Measurements from ENCODE around the gene OOEP.

Gene OOEP

DNA sequence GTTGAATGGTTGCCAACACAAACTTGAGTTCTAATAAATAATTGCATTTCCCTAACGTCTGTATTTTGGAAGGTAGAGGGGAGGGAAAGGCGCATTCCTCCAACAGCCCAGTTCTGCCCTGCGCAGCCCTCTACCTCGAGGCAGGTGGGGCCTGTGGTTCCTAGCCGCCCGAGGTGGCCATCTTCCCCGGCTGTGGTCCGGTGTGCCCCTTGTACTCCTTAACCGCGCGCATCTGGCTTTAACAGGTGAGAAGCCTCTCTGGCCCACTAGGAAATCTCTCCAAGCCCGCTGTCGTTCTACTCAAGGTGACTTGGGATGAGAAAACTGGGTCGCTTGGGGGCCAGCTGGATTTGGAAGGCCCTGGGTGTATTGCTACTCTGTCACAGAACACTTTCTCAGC, 5.6 kb downstream of the OOEP start:
- DNase-seq = no peak

DNA sequence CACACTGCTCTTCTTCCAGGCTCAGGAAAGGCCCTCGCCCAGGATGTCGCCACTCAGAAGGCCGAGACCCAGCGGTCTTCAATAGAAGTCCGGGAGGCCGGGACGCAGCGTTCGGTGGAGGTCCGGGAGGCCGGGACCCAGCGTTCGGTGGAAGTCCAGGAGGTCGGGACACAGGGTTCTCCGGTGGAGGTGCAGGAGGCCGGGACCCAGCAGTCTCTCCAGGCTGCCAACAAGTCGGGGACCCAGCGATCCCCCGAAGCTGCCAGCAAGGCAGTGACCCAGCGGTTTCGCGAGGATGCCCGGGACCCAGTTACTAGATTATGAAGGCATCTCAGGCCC, 6.2 kb downstream of the OOEP start:
- DNase-seq = no peak

DNA sequence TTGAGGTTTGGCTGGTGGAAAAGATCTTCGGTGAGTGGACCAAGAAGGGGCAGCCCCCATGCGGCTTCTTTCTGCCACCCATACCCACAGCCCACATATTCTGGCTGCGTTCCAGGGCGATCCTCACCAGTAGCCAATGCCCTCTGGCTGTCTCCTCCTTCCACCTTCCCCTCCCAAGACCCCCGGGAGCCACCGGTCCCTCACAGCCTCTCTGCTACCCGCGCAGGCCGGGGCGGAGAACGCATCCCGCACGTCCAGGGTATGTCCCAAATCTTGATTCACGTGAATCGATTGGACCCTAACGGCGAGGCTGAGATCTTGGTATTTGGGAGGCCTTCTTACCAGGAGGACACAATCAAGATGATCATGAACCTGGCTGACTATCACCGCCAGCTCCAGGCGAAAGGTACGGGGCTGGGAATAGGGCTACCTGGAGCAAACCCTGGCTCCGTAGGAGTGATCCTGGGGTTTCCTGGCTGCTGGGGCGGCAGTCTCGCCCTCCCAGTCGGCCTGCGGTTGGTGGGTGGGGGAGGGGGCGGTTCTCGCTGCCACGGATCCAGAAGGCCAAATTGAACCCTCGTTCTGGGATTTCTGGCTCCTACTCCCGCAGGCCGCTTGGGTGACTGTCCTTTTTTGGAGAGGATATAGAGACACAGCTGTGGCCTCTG, 6.7 kb downstream of the OOEP start:
- no peak for DNase-seq

DNA sequence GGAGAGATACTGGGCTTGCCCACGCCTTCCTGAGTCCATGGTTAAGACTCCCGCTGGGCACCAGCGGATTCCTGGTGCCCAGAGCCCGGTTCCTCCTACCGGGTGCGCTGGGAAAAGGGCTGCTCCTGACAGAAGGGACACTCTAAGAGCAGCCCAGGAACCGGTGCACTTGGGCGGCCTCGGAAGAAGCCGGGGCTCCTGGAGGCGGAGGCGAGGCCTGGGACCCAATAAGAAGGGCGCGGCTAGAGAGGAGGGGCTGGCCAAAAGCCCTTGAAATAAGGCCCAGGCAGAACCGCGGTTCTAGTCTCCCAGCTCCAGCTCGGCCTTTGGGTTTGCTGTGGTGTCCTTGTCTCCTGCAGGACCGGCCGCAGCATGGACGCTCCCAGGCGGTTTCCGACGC, 7.3 kb downstream of the OOEP start, which contains the start of gene KHDC3L:
TSS of gene KHDC3L (plus strand) at position 301 of the 400 bp plus-strand sequence. CDS start at position 373, 72 bp downstream.
- DNase-seq = no peak

DNA sequence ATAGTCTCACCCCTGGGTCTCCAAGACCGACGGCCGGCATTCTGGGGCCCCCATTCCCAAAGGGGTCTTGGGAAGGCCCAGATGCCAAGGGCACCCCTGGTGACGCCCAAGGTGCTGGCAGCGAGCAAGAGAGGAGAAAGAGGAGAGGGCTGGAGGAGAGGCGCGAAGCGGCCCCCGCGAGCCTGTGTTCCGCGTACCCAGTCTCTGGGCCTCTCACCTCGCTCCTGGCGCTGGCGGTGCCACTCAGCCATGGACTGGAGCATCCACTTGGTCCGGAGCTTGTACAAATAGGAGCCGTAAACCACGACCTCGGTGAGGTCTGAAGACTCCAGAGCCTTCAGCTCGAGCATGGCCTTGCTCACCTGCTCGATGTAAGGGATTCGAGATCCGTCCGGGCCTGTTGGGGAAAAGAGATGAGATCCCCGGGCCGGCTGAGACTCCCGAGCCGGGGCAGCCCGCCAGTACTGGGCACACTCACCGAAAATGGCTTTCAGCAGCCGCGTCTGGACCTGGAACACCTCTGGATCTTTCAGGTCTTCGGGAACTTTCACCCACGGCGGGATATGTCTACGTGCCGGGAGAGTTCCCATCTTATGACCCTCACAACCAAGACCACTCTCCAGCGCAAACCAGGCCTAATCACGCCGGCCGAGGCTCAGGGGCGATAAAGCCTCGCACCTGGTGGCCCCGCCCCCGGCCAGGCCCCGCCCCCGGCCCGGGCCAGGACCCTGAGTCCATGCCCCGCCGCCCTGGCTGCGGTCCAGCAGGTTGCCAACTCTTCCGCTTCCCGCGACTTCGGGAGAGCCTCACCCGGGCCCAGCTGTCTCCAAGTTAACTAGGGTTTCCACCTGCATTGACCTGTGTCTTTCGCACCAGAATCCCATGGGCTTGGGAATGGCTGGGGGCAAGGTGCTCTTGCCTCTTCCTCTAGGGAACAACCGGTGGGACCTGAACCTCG, 15.8 kb downstream of the OOEP start, which contains the start of gene DPPA5:
TSS of gene DPPA5 (minus strand) at position 641 of the 958 bp plus-strand sequence. CDS start at position 590, 51 bp downstream.
- DNase-seq = no peak

- DNase-seq = no peak
Measured at GRCh38 chr6:73349311-73349710, 20.4 kb downstream of the OOEP start.

DNA sequence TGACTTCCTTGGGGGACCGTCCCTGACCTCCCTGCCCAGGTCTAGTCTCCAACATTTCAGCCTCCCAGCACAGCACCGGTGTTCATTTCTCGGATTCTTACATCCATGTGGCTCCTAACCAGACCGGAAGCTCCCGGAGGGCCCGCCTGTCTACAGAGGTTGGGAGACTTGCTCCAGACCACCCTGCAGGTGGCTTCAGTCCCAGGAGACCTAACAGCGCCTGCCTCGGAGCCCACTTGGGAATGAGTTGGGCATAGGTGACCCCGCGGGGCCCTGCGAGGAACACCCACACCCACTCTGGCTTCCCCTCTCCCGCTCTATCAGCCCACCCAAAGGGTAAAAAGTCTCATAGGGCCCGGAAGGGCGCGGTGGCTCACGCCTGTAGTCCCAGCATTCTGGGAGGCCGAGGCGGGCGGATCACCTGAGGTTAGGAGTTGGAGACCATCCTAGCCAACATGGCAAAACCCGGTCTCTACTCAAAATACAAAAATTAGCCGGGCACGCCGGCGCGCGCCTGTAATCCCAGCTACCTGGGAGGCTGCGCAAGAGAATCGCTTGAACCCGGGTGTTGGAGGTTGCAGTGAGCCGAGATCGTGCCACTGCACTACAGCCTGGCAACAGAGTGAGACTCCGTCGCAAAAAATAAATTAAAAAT, 21.0 kb downstream of the OOEP start:
- DNase-seq = no peak

DNA sequence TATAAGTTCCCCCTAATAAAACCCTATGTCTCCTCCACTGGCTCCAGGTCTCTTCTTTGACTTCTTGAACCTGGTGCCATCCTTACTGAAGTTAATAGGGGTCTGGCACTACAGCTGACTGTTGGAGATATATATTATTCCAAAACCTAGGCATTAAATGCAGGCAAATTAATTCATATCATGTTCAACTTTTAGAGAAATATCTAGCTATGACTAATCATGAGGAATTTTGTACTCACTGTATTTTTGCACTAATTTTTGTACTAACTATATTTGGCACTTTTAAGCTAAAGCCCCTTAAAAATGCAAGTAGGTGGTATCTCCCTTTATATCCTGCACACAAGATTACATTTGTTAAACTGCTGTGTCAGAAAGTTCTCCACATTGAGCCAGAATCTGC, 26.5 kb downstream of the OOEP start:
- no peak for DNase-seq

DNA sequence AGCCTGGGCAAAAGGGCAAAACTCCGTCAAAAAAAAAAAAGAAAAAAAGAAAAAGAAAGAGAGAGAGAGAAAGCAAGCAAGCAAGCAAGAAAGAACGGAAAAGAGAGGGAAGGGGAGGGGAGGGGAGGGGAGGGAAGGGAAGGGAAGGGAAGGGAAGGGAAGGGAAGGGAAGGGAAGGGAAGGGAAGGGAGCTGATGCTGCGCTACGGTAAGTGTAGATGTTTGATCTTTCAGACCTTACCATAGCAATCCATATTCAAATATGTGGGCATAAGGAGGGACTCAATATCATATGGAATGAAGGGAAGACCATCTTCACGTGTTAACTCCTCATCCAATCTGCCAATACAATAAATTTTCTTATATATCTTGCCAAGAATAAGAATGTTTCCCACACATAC, 27.5 kb downstream of the OOEP start:
- DNase-seq = no peak

GRCh38 chr6:73341335-73341734, 28.4 kb downstream of the OOEP start:
- DNase-seq = no peak

DNA sequence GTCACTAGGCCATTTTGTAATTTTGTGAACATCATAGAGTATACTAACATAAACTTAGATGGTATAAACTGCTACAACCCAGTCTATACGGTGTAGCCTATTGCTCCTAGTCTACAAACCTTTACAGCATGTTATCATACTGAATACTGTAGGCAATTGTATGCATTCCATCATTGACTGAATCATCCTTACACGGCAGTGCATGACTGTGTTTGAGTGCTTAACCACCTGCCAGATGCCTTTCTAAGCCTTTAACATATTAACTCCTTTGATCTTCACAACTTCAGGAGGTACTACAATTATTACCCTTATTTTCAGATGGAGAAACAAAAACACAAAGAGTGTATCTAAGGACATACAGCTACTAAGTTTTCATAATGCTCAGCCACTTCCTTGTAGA, 29.6 kb downstream of the OOEP start:
- DNase-seq = no peak

GRCh38 chr6:73339340-73339739, 30.4 kb downstream of the OOEP start:
- no peak for DNase-seq

DNA sequence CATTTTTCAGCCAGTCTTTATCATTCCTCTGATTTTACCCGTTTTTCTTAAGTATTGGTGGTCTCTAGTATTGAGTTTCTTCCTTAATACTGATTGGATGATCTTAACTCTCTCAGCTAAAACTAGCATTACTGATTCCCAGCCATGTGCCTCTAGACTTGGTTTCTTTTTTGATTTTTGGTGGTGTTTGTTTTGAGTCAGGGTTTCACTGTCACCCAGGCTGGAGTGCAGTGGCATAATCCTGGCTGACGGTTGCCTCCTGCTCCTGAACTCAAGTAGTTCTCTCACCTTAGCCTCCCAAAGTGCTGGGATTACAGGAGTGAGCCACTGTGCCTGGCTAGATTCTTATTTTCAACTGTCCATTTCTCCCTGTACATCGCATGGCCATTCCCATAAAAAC, 40.5 kb downstream of the OOEP start:
- DNase-seq = no peak

- no peak for DNase-seq
Measured at GRCh38 chr6:73328790-73329189, 40.9 kb downstream of the OOEP start.

DNA sequence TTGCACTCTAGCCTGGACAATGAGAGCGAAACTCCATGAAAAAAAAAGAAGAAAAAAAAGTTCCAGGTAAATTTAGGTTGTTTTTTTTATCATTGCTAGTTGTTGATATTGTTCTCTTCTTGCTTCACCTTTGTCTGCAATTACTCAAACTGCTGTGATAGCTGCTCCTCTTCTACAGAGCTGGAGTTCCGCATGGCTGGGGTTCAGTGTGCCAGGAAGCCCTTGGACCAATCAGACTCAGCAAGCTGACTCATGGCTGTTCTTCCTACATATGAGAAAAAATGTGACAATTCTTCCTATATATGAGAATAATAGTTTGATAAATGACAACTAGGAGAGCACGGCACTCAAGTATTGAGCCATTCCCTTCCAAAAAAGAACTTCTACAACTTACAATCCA, 44.0 kb downstream of the OOEP start:
- DNase-seq = no peak

GRCh38 chr6:73323323-73323722, 46.4 kb downstream of the OOEP start:
- no peak for DNase-seq

Data from activated gamma-delta T cell treated with Interleukin-2 at 50 U/mL for 16 hours (primary cell).